Left ventricle myocardium inferior (tissue), 1 donor: ENCODE data around the gene VAV3. TPM values are rescaled to one million over a fixed set of nuclear protein-coding genes. Genes with fewer than 3 reads are reported as not detected.

Source experiments
- DNase-seq: peaks from one replicate; pipeline ENCODE4 v3.0.0-alpha.2; 2020
- H3K27ac ChIP-seq: fragments of 200-600 bp; replicated peaks from 2 replicates; pipeline ENCODE4 v1.8.0; 2021
- H3K27me3 ChIP-seq: fragments of 200-600 bp; 2 replicates; pipeline ENCODE4 v1.8.0; 2021; ENCODE audit warnings: low read depth
- H3K36me3 ChIP-seq: fragments of 200-600 bp; 2 replicates; pipeline ENCODE4 v1.8.0; 2021
- H3K4me1 ChIP-seq: fragments of 200-600 bp; 2 replicates; pipeline ENCODE4 v1.8.0; 2021
- H3K4me3 ChIP-seq: fragments of 200-600 bp; 2 replicates; pipeline ENCODE4 v1.8.0; 2021; ENCODE audit warnings: mild to moderate bottlenecking, moderate library complexity
- H3K9me3 ChIP-seq: fragments of 200-600 bp; replicated peaks from 2 replicates; pipeline ENCODE4 v1.8.0; 2021
- intact Hi-C: fragments of 100-400 bp; cut with micrococcal nuclease; formaldehyde crosslinking; loops from one replicate; pipeline ENCODE4 v1.11.0; 2022
- total RNA-seq: library from RNA; stranded (reverse); fragmentation: NEBNext Ultra II Directional; extraction: Animal tissue kit (Norgen Biotek cat#: 25700); gene quantifications from one replicate; pipeline ENCODE4 v1.2.1, GENCODE V29; 2021
- TF ChIP-seq, protein P1 (sequence below): fragments of 200-600 bp; IDR thresholded peaks from 2 replicates; pipeline ENCODE4 v1.8.0; 2021; ENCODE audit warnings: antibody characterized with exemption, mild to moderate bottlenecking, borderline replicate concordance
- donor health status: DM: no; HTN: yes; CAD: no; lungs with severe emphysema.

The VAV3 gene
- total RNA-seq, 1 donor from 2014 or later: 1.4 TPM

DNA sequence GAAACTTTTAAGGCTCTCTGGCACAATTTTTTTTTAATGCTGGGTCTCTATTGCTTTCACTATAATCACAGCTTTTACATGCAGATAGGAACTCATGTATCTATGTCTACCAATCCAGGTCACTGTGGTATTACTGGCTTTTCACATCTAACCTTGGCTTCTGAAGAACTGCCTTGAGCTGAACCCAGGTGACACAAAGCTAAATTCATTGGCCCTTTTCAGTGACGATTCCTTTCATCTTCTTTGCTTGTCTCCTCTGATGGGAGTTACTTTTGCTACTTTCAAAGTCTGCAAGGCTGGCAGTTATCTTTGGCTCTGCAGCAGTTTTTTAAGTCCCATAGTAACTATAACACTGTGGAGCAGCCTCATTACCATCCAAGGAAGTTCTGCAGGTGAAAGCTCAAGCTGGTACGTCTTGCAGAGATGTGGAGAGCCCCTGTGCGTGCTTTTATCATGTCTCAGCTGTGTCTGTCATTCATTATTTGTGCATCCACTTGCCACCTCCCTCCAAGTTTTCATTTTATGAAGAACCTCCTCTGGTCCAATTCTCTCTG, 364.3 kb downstream of the VAV3 start:
- Histone ChIP-seq H3K27ac (no peak overlapping the region), H3K36me3 (no peaks in the 10 kb centered on the region), H3K4me3 (no peak overlapping the region), H3K9me3 (peaks cover 8% of the 10 kb centered on the region), H3K27me3 (no peaks in the 10 kb centered on the region), H3K4me1 (no peaks in the 10 kb centered on the region)
- DNase-seq: no peak
- intact Hi-C loops: no loop called here
- TF ChIP-seq, protein P1, sequence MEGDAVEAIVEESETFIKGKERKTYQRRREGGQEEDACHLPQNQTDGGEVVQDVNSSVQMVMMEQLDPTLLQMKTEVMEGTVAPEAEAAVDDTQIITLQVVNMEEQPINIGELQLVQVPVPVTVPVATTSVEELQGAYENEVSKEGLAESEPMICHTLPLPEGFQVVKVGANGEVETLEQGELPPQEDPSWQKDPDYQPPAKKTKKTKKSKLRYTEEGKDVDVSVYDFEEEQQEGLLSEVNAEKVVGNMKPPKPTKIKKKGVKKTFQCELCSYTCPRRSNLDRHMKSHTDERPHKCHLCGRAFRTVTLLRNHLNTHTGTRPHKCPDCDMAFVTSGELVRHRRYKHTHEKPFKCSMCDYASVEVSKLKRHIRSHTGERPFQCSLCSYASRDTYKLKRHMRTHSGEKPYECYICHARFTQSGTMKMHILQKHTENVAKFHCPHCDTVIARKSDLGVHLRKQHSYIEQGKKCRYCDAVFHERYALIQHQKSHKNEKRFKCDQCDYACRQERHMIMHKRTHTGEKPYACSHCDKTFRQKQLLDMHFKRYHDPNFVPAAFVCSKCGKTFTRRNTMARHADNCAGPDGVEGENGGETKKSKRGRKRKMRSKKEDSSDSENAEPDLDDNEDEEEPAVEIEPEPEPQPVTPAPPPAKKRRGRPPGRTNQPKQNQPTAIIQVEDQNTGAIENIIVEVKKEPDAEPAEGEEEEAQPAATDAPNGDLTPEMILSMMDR: no peak

DNA sequence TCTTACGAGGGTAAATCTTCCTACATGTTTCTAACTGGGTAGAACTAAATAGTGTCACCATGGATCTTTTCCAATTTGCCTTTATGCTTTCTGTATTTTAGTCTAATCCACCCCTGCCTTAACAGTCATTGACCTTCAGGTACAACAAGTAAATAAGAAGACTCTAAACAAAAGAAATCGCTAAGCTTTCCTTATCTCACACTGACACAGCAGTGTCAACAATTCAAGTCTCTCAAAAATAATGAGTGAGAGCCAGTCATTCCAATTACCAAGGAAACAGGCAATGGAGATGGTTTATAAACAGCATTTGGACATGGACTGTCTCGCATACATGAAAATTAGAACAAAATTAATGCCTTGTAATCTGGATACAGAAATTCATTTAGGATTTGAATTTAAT, 365.8 kb downstream of the VAV3 start:
- no peak overlapping the region for H3K27ac ChIP-seq
- H3K4me1 ChIP-seq: no peaks in the 10 kb centered on the region
- no peak overlapping the region for H3K4me3 ChIP-seq
- DNase-seq: no peak
- intact Hi-C loops: no loop called here
- TF ChIP-seq, protein P1: no peak
- no peaks in the 10 kb centered on the region for H3K27me3 ChIP-seq
- H3K36me3 ChIP-seq: no peaks in the 10 kb centered on the region
- no peaks in the 10 kb centered on the region for H3K9me3 ChIP-seq

DNA sequence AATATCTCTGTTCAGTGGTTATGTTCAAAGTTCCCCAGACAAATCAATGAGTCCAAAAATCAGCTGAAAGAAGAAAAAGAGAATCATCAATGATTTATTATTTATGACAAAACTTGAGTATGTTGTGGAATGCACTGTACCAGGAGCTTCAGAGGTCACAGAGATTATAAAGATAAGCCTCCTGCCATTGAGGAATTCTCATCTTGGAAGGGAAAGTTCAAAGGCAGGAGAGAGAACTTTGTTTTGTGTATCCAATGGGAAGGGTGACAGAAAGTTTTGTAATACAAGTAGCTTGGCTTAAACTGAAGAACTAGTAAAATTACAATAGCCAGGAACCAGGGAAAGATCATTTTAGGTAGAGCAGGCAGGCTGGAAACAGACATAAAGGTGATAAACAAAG, 367.7 kb downstream of the VAV3 start:
- Histone ChIP-seq H3K27ac (no peak overlapping the region), H3K4me3 (no peak overlapping the region), H3K9me3 (no peaks in the 10 kb centered on the region), H3K27me3 (no peaks in the 10 kb centered on the region), H3K36me3 (no peaks in the 10 kb centered on the region), H3K4me1 (no peaks in the 10 kb centered on the region)
- TF ChIP-seq, protein P1: no peak
- no peak for DNase-seq
- intact Hi-C loops: no loop called here

DNA sequence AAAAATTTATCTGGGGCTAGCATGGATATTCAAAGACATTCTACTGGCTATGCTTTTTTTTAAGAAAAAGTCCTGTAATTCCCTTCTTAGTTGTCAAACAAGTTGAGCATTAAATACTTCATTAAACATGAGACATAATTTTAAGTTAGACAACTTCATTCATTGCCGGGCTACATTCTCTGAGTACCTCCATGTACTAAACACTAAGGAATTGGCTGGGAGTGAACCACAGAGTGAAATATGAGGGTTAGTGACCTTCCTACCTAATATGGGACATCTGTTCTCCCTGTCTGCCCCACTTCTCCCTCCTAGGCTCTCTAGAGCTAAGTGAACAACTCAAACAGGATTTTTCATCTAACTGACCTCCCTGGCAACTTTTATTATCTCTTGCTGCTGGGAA, 370.4 kb downstream of the VAV3 start:
- DNase-seq: no peak
- no peaks in the 10 kb centered on the region for H3K36me3 ChIP-seq
- no peak overlapping the region for H3K27ac ChIP-seq
- intact Hi-C loops: no loop called here
- TF ChIP-seq, protein P1: no peak
- no peaks in the 10 kb centered on the region for H3K4me1 ChIP-seq
- H3K27me3 ChIP-seq: no peaks in the 10 kb centered on the region
- no peaks in the 10 kb centered on the region for H3K9me3 ChIP-seq
- no peak overlapping the region for H3K4me3 ChIP-seq

DNA sequence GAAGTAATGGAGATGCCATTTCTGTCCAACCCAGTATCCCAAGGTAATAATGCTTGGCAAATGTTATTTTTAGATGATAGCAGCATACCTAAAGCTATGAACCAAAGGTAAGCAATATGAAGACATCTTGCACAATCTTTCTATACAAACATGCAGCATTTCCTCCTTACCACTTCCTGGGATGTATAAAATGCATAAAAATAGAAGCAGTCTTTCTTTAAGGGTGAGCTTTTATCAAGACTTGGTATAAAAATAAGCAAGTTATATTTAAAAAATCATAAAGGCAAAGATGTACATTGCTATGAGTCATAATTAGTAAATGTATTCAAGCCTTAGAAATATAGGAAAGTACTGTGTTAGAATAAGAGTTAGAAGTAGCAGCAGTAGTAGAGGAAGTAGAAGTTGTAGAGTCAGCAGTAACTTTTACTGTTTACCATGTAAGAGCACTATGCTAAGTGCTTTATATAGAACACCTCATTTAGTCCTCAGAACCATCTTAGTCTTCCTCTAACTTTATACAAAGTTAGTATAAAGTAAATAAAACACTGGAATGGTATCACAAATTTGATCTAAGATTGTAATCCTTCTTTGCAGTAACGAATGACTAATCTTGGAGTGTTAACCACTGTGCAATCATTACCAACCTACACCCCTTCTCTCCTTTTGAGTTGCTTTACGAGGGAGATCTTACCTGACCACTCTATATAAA, 371.3 kb downstream of the VAV3 start:
- Histone ChIP-seq H3K4me3 (no peak overlapping the region), H3K27ac (no peak overlapping the region), H3K27me3 (no peaks in the 10 kb centered on the region), H3K36me3 (no peaks in the 10 kb centered on the region), H3K9me3 (no peaks in the 10 kb centered on the region), H3K4me1 (no peaks in the 10 kb centered on the region)
- TF ChIP-seq, protein P1: no peak
- intact Hi-C loops: no loop called here
- DNase-seq: no peak
